Trophoblast cell (in vitro differentiated cells and primary cell): ENCODE results near the gene BBOF1.

Source experiments
- DNase-seq, 2 donors: peaks; one replicate each; pipeline ENCODE4 v3.0.0-alpha.2; 2016
- H2AFZ ChIP-seq: 2 replicates; pipeline ENCODE4 v1.6.1; 2013; ENCODE audit warnings: low read length, moderate library complexity, mild to moderate bottlenecking; ENCODE audit not compliant: insufficient read depth, poor library complexity
- H2AK5ac ChIP-seq: 2 replicates; pipeline ENCODE4 v1.6.1; 2013; ENCODE audit warnings: mild to moderate bottlenecking, low read length
- H2BK120ac ChIP-seq: 2 replicates; pipeline ENCODE4 v1.6.1; 2013; ENCODE audit warnings: low read length, mild to moderate bottlenecking, moderate library complexity; ENCODE audit not compliant: insufficient read depth, poor library complexity
- H2BK12ac ChIP-seq: 2 replicates; pipeline ENCODE4 v1.6.1; 2013; ENCODE audit warnings: mild to moderate bottlenecking, low read length, moderate library complexity
- H2BK5ac ChIP-seq: 2 replicates; pipeline ENCODE4 v1.6.1; 2013; ENCODE audit warnings: low read length, low read depth, moderate library complexity, mild to moderate bottlenecking; ENCODE audit not compliant: poor library complexity
- H3K14ac ChIP-seq: 2 replicates; pipeline ENCODE4 v1.6.1; 2013; ENCODE audit warnings: mild to moderate bottlenecking, low read length
- H3K18ac ChIP-seq: 2 replicates; pipeline ENCODE4 v1.6.1; 2013; ENCODE audit warnings: mild to moderate bottlenecking, low read length
- H3K23ac ChIP-seq: 2 replicates; pipeline ENCODE4 v1.6.1; 2013; ENCODE audit warnings: low read length
- H3K27ac ChIP-seq: 2 replicates; pipeline ENCODE4 v1.5.1; 2013; ENCODE audit warnings: low read depth, mild to moderate bottlenecking, inconsistent platforms, low read length, moderate library complexity
- H3K27me3 ChIP-seq: 2 replicates; pipeline ENCODE4 v1.6.1; 2013; ENCODE audit warnings: inconsistent platforms, mild to moderate bottlenecking, low read length, moderate library complexity; ENCODE audit not compliant: insufficient read depth
- H3K36me3 ChIP-seq, 2 experiments: 1 replicate in 1 of 2; 2 replicates in 1 of 2; pipeline ENCODE4 v1.6.1; 2013; ENCODE audit warnings: low read length in 2 of 2, mild to moderate bottlenecking in 2 of 2, moderate library complexity in 1 of 2; ENCODE audit not compliant: insufficient read depth in 2 of 2, control insufficient read depth in 1 of 2
- H3K4ac ChIP-seq: 2 replicates; pipeline ENCODE4 v1.6.1; 2013; ENCODE audit warnings: low read depth, mild to moderate bottlenecking, low read length, moderate library complexity
- H3K4me1 ChIP-seq, 2 experiments: 1 replicate in 1 of 2; 2 replicates in 1 of 2; pipeline ENCODE4 v1.6.1; 2013; ENCODE audit warnings: low read length in 2 of 2, mild to moderate bottlenecking in 2 of 2, moderate library complexity in 1 of 2; ENCODE audit not compliant: insufficient read depth in 2 of 2, control insufficient read depth in 1 of 2
- H3K4me2 ChIP-seq: 2 replicates; pipeline ENCODE4 v1.6.1; 2013; ENCODE audit warnings: inconsistent platforms, mild to moderate bottlenecking, low read length, moderate library complexity
- H3K4me3 ChIP-seq: 2 replicates; pipeline ENCODE4 v1.5.1; 2013; ENCODE audit warnings: mild to moderate bottlenecking, low read depth, low read length, inconsistent platforms
- H3K79me1 ChIP-seq: one replicate; pipeline ENCODE4 v1.6.1; 2013; ENCODE audit warnings: low read length
- H3K79me2 ChIP-seq: 2 replicates; pipeline ENCODE4 v1.6.1; 2013; ENCODE audit warnings: low read length, mild to moderate bottlenecking; ENCODE audit not compliant: control insufficient read depth, insufficient read depth, poor library complexity
- H3K9ac ChIP-seq: 2 replicates; pipeline ENCODE4 v1.6.1; 2013; ENCODE audit warnings: mild to moderate bottlenecking, low read length
- H3K9me3 ChIP-seq: 2 replicates; pipeline ENCODE4 v1.6.1; 2013; ENCODE audit warnings: low read depth, mild to moderate bottlenecking, control low read depth, inconsistent platforms, low read length; ENCODE audit not compliant: insufficient read depth
- H4K12ac ChIP-seq: 2 replicates; pipeline ENCODE4 v1.6.1; 2013; ENCODE audit warnings: low read depth, mild to moderate bottlenecking, low read length, moderate library complexity
- H4K8ac ChIP-seq: 2 replicates; pipeline ENCODE4 v1.6.1; 2013; ENCODE audit warnings: low read depth, mild to moderate bottlenecking, low read length, moderate library complexity
- H4K91ac ChIP-seq: one replicate; pipeline ENCODE4 v1.6.1; 2013; ENCODE audit warnings: low read depth, mild to moderate bottlenecking, low read length, moderate library complexity
- WGBS: extraction: QIAGEN DNeasy Blood & Tissue Kit; methylation state at CpG from one replicate; pipeline ENCODE4 v1.1.7; 2013; ENCODE audit warnings: missing lambda C conversion rate; ENCODE audit not compliant: insufficient read length, insufficient coverage; ENCODE audit errors: extremely low coverage; 5-methylcytosine and 5-hydroxymethylcytosine counted together

BBOF1 gene

DNA sequence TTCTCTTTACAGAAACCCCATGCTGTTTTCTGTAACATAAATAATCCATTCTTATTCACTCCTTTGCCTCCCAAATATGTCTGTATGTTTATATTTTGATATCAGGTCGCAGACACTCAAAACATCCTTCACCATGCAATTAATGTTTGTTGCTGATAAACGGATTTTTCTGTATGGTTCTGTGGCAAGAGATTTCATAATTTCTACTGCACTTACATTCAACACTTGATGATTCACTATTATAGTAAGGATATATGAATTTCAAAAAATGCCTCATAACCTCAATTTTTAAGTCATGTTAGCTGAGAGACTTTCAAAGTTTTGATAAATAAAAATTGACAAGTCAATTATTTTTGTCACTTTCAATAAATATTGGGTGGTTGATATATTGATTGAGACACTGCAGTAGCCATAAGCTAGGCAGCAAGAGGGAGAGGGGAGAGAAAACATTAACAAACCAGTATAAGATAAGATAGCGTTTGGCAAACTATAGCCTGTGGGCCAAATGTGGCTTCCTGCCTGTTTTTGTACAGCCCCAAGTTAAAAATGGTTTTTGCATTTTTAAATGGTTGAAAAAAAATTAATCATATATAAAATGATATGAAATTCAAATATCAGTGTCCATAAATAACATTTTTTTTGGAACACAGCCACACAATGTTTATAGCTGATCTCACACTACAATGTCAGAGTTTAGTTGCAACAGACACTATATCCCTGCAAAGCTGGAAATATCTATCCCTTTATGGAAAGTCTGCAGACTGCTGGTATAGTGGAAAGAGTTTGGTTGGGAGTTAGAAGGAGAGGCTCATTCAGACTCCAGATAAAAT is 46.8 kb downstream of the BBOF1 start:
- Histone ChIP-seq H3K23ac (no peak overlapping the region), H3K4me2 (no peak overlapping the region), H3K79me2 (no peaks in the 10 kb centered on the region), H2BK5ac (no peak overlapping the region), H3K27me3 (no peaks in the 10 kb centered on the region), H2BK120ac (no peak overlapping the region), H3K79me1 (no peaks in the 10 kb centered on the region), H4K91ac (no peak overlapping the region), H3K14ac (no peak overlapping the region), H4K8ac (no peak overlapping the region), H3K4ac (no peak overlapping the region), H4K12ac (no peak overlapping the region), H3K4me1 (no peaks in the 10 kb centered on the region), H3K9ac (no peak overlapping the region), H2AFZ (no peak overlapping the region), H3K27ac (no peak overlapping the region), H2BK12ac (no peak overlapping the region), H2AK5ac (no peak overlapping the region), H3K4me3 (no peak overlapping the region), H3K9me3 (no peaks in the 10 kb centered on the region), H3K18ac (no peak overlapping the region), H3K36me3 (peaks cover 2 to 3% of the 10 kb centered on the region in 2 experiments)
- no CpG with 5 or more reads among the region's 3 CpGs for WGBS
- no peak for DNase-seq

DNA sequence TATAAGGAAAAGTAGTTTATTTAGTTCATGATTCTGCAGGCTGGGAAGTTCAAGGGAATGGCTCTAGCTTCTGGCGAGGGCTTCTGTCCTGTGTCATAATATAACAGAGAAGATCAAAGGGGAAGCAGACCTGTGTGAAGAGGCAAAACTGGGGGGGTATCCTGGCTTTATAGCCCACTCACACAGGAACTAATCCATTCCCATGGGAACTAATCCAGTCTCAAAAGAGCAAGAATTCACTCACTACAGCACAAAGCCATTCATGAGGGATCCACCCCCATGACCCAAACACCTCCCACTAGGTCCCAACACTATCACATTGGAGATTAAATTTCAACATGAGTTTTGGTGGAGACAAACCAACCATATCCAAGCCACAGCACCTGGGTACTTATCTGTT is 58.3 kb downstream of the BBOF1 start:
- no peaks in the 10 kb centered on the region for H3K36me3 ChIP-seq
- WGBS = no CpG with 5 or more reads among the region's 1 CpG

DNA sequence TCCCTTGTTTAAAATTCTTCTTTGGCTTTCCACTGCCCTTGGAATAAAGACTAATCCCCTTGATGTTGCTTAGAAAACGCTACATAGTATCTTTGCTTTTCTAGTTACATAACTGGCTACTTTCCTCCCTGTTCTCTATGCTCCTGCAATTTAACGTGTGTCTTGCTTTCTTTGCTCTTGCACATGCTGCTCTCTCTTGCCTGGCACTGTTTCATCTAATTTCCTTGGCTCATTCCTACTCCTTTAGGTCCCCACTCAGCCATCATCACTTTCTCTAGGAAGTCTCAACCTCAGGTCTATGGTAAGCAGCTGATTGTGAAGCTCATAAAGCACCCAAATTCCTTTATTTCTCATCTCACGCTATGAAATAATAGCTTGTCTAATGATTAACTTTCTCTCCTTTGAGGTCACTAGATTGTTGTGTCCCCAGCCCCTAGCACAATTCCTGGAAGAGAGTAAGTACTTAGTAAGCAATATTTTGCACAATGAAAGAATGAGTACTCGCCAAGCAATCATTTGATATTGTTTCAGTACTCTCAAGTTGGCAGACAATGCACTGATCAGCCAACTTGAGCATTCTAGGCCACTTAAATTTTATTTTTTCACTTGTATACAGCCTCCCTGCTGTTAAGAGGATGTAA is 61.8 kb downstream of the BBOF1 start:
- H3K79me2 ChIP-seq = peaks cover 1% of the 10 kb centered on the region

More for the DNA sequence above, 58.3 kb downstream of the BBOF1 start:
- Histone ChIP-seq H3K79me2 (no peaks in the 10 kb centered on the region), H2AFZ (no peak overlapping the region), H3K14ac (no peak overlapping the region), H3K4ac (no peak overlapping the region), H4K91ac (no peak overlapping the region), H2BK12ac (no peak overlapping the region), H3K9me3 (no peaks in the 10 kb centered on the region), H3K79me1 (no peaks in the 10 kb centered on the region), H2BK120ac (no peak overlapping the region), H3K4me1 (no peaks in the 10 kb centered on the region), H2BK5ac (no peak overlapping the region), H4K12ac (no peak overlapping the region), H2AK5ac (no peak overlapping the region), H3K18ac (no peak overlapping the region), H4K8ac (no peak overlapping the region), H3K27me3 (no peaks in the 10 kb centered on the region), H3K9ac (no peak overlapping the region), H3K23ac (no peak overlapping the region), H3K4me3 (no peak overlapping the region), H3K4me2 (no peak overlapping the region), H3K27ac (no peak overlapping the region)
- DNase-seq = no peak

DNA sequence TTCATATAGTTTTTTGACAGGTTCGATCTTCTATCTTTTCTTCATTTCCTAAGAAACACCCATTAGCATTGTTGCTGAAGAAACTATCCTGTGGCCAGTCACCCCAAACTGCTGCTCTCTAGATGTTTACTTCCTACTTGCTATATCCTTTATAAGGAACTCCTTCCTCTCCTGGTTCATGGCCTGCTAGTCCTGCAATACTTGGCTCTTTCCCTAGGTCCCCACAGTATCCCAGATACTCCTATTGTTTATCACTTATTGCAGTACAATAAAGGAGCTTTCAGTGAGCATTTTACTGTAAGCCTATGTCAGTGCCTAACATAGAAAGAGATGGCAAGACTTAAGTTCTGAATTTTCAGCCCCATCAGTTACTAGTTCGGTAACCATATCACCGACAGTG is 62.3 kb downstream of the BBOF1 start:
- Histone ChIP-seq H3K14ac (no peak overlapping the region), H3K23ac (no peak overlapping the region), H3K4me2 (no peak overlapping the region), H3K36me3 (no peaks in the 10 kb centered on the region), H3K27me3 (no peaks in the 10 kb centered on the region), H3K79me1 (peaks cover 4% of the 10 kb centered on the region), H2BK5ac (no peak overlapping the region), H2BK120ac (no peak overlapping the region), H2BK12ac (no peak overlapping the region), H3K79me2 (peaks cover 1% of the 10 kb centered on the region), H2AK5ac (no peak overlapping the region), H3K27ac (no peak overlapping the region), H3K4ac (no peak overlapping the region), H3K4me3 (no peak overlapping the region), H4K91ac (no peak overlapping the region), H3K9me3 (no peaks in the 10 kb centered on the region), H4K8ac (no peak overlapping the region), H3K9ac (no peak overlapping the region), H2AFZ (no peak overlapping the region), H4K12ac (no peak overlapping the region), H3K4me1 (peaks cover 0 to 2% of the 10 kb centered on the region in 2 experiments), H3K18ac (no peak overlapping the region)
- WGBS = no CpG with 5 or more reads among the region's 3 CpGs
- no peak for DNase-seq

More for the DNA sequence above, 61.8 kb downstream of the BBOF1 start:
- H2BK5ac ChIP-seq = no peak overlapping the region
- WGBS = no CpG with 5 or more reads among the region's 4 CpGs
- no peak overlapping the region for H3K23ac ChIP-seq
- H3K18ac ChIP-seq = no peak overlapping the region
- H3K14ac ChIP-seq = no peak overlapping the region
- no peak overlapping the region for H3K27ac ChIP-seq
- no peak for DNase-seq
- no peak overlapping the region for H3K4me2 ChIP-seq
- no peak overlapping the region for H2AFZ ChIP-seq
- H3K36me3 ChIP-seq = no peaks in the 10 kb centered on the region
- no peak overlapping the region for H2AK5ac ChIP-seq
- H3K27me3 ChIP-seq = no peaks in the 10 kb centered on the region
- H3K9me3 ChIP-seq = no peaks in the 10 kb centered on the region
- no peak overlapping the region for H3K4me3 ChIP-seq
- peaks cover 0 to 2% of the 10 kb centered on the region in 2 experiments for H3K4me1 ChIP-seq
- H4K91ac ChIP-seq = no peak overlapping the region
- no peak overlapping the region for H4K8ac ChIP-seq
- H3K4ac ChIP-seq = no peak overlapping the region
- no peak overlapping the region for H4K12ac ChIP-seq
- no peak overlapping the region for H3K9ac ChIP-seq
- H2BK120ac ChIP-seq = no peak overlapping the region
- peaks cover 4% of the 10 kb centered on the region for H3K79me1 ChIP-seq
- no peak overlapping the region for H2BK12ac ChIP-seq
